HG02973 (cell line): ENCODE data around the gene AGTPBP1.

Source experiments
- ATAC-seq: cut with Tn5 transposase; IDR thresholded peaks from one replicate; pipeline ENCODE4 v1.9.1; 2021; ENCODE audit warnings: moderate library complexity; ENCODE audit not compliant: unreplicated experiment

The AGTPBP1 gene

DNA sequence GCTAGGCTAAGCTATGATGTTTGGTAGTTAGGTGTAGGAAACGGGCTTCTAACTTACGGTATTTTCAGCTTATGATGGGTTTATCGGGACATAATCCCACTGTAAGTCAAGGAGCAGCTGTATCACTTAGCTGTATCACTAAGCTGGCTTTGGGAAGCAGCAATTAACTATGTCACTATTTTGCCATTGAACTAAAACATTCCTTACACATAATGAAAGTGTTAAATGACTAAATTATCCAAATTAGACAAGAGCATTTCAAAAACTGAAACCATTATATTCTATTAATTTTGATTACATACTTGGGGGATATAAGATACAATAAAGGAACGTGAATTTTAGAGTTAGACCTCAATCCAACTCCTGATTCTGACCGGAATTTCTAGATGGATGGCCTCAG, 188.3 kb downstream of the AGTPBP1 start:
- no peak for ATAC-seq

DNA sequence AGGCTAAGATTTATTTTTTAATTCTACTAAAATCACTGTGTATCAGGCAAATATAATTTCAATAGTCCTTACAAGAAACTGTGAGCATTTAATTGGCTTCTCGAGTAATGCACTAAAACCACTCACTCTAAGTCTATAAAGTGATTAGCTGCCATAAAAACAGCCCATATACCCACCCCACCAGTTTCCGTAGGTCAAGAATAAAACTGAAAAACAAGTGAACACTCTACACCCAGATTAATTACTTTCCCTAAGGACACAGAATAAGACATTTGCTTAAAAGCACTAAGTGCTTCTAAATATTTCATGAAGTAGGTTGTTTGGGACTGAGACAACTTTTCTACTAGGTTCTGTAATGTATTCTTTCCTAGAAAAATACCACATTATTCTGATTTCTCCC, 194.2 kb downstream of the AGTPBP1 start:
- no peak for ATAC-seq

DNA sequence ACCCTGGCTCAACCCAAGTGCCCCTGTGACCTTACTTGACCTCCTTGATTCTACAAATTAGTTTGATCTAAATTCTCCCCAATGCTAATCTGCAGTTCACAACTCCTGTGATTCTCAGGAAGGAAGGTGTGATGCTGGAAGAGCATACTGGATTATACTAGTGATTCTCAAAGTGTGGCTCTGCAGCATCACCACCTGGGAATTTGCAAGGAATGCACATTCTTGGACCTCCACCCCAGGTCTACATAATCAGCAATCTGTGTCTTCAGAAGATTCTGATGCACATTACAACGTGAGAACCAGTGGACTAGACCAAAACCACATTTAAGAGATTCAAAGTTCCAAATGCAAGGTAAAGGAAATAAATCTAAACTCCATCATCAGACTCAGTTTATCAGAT, 198.6 kb downstream of the AGTPBP1 start:
- no peak for ATAC-seq

DNA sequence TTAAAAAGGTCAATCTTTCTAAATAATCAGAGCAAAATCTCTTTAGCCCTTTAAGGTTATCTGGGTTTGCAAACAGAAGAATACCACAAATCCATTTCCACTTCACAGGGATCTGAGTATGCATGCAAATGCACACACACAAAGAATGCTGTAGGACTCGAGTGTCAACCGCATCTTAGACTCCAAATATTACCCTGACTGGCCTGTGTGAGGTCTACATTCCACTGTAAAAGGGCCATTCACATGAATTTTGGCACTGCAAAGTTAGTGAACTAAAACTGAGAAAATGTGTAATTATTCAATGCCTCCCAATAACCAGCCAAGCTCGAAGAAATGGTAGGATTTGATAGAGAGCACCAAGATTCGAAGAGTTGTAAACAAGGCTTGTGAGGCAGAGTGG, 199.9 kb downstream of the AGTPBP1 start:
- ATAC-seq: no peak

DNA sequence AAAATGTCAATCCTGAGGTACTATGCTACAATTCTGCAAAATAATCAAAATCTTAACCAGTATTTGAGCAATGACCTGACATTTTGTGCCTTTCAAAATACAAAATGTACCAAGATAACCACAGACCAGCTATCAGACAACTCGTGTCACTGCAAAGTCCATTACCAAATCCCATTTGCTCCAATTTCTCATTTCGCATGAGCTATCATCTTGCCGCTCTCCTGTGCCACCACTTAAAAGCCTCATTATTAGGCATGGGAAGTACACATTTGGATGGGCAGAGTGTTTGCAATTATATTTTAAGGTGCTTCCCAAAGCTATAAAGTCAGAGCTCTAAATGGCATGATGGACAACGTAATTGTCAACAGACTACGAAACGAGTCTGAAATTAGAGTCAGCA, 205.2 kb downstream of the AGTPBP1 start:
- no peak for ATAC-seq

DNA sequence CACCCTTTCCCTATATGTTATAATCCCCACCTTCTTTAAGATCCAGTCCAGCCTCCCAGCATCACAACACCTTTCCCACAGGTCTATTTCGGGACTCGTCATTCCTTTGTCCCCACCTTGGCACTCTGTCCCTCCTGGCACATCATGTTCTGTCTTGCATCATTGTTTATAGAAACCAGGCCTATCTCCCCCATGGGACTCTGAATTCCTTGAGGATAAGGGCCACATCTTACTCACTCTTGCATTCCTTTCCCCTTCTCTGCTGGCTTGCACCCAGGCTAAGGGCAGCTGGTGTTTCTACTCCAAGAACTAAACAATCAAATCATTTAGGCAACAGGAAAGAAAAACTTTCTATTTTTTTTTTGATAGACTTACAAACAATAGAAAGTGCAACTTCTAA, 205.7 kb downstream of the AGTPBP1 start:
- no peak for ATAC-seq

DNA sequence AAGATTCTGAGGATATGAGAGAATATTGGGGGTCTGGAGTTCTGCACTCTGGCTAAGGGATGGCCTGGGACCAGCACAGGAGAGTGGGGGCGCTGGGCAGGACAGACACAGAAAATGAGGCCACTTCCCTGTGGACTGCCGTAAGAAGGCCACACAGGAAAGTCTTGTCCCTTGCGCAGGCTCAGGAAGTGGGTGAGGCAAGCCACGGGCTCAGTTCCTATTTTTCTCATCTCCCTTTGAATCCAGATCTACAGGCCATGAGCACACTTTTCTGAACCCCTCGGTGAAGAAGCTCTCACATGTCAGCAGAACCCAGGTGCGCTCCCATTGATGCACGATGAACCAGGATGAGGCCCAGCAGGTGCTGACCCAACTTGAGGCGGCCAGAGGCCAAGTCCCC, 207.4 kb downstream of the AGTPBP1 start:
- ATAC-seq: no peak

DNA sequence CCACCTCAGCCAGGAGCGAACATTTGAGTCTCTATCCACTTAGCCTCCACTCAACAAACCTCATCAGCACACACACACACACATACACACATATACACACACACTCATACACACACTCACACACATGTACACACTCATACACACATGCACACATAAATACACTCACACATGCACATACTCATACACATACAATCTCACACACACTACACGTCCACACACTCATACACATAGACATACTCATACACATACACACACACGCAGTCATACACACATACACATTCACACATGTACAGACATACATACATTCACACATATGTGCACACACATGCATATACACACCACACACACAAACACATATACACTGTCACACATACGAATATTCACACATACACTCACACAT, 208.2 kb downstream of the AGTPBP1 start:
- ATAC-seq: no peak

DNA sequence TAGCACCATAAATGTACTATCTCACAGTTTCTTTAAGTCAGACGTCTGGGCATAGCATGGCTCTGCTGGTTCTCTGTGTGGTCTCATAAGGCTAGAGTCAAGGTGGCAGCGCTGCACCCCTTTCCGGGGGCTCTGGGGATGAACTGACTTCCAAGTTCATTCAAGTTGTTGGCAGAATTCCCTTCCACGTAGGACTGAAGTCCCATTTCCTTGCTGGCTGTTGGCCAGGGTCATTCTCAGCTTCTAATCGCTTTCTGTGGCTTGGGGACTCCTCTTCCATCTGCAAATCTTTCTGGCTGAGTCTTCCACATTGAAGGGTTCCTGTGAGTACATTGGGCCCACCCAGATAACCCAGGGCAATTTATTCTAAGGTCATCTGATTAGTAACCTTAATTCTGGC, 211.0 kb downstream of the AGTPBP1 start:
- ATAC-seq: no peak

DNA sequence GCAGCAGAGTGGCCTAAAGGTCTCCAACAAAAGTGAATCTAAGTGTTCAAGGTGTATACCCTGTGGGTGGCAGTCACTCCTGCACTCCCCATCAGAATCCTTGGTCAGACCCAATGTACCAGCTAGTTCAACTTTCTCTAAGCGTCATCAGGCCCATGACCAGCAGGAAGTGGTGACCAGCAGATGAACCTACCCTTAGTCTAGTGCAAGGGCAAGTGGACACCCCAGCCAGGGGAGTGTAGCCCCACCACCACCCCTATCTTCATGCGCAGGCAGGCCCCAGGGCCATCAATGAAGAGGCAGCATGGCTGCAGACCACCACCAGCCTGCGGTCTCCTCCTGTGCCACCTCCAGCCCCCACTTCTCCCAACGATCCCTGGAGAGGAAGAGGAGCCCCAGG, 213.1 kb downstream of the AGTPBP1 start:
- ATAC-seq: no peak

DNA sequence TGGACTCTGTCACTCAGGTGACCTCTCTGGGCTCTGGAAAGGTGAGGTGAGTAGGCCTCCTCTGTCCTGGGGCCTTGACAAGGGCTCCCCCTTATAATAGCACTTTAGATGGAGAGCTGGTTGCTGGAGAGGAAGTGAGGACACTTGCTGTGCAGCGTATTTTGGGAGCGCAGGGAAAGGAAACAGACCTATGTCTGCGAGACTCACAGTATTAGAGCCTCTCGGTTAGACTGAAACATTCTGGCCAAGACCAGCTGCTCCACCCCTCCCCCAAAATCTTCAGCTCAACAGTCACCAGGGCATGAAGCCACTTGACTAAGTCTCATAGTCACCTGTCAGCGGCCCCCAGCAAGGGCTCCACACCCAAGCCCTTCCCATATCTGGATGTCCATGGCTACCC, 213.6 kb downstream of the AGTPBP1 start:
- no peak for ATAC-seq

DNA sequence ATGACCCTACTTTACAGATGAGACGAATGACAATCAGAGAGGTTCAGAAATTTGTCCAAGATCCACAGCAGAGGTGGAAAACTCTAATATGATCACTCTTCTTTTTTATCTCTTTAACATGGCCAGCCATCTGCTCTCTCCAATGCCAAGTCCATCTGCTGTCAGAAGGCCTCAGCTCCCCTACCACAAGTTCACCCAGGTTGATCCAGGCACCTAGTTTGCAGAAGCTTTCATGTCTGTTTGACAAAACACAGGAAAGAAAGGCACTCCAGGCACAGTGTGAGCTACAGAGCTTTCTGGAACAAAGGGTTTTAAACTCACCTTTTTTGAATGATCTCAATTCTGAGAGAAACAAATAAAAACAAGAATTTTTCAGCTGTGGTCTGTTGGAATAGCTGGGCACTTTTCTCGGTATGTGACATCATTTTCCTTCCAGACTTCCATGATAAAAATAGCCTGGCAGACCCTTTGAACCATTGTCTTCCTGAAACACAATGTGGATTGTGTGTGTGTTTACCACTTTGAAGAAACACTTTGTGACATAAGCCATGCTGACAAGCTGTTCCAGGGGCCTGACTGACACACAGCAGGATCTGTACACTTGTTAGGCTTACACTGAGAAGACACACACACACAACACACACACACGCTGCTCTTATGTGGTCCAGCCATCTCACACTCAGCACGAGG, 214.3 kb downstream of the AGTPBP1 start:
- no peak for ATAC-seq

DNA sequence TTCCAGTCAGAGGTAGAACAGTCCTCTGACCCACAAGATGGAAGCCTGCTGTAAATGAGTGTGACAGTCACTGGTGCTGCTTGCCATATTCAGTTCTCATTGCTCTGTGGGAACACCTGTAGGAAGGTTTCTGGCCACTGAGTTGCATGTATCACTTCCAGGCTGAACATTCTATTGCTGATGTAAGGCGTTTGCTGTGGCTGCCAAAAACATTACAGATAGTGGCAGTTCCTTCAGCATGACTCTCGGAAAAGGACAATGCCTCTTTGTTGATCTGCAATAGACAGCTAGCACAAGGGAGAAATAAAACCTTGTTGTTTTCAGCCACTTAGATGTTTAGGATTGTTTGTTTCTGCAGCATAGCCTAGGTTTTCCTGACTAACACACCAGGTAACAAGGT, 217.2 kb downstream of the AGTPBP1 start:
- ATAC-seq: no peak

DNA sequence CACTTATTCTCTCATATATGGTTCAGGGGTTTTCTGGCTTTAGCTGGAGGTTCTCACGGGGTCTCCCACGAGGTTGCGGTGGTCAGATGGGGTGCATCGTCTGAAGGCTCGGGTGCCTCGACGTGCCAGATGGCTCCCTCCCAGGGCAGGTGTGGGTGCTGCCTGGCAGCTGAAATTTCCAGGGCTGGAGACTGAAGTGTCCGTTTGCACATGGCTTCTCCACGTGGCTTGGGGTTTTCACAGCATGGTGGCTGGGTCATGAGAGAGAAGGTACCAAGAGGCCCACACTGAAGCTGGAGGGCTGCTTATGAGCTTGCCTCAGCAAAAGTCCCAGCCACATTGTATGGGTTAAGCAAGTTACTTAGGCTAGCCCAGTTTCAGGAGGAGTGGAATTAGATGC, 218.6 kb downstream of the AGTPBP1 start:
- ATAC-seq: no peak

DNA sequence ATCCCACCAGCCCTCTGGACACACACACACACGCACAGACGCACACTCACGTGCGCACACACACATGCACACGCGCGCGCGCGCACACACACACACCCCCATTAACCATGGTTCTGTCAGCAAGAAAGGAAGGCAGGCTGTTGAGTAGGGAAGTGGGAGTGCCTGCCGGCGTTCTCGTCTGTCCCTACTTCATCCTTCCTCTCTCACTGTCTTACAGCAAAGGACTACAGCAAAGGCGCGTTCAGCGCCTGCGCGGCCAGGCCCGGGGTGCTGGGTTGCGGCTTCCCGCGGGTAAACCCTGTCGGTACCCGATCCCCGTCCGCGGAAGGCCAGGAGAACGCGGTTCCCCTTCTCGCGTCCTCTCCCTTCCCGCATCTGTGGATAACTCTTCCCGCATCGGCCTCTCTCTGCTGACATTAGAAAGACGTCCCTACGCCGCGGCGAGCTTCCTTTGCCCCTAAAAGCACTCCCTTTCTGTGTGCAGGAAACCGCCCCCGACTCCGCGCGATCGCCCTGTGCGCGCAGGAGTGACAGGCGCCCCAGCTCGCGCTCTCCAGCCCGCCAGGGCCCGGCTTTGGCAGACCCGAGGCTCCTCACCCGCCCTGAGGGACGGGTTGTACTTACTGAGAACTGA, 219.2 kb downstream of the AGTPBP1 start:
- no peak for ATAC-seq

DNA sequence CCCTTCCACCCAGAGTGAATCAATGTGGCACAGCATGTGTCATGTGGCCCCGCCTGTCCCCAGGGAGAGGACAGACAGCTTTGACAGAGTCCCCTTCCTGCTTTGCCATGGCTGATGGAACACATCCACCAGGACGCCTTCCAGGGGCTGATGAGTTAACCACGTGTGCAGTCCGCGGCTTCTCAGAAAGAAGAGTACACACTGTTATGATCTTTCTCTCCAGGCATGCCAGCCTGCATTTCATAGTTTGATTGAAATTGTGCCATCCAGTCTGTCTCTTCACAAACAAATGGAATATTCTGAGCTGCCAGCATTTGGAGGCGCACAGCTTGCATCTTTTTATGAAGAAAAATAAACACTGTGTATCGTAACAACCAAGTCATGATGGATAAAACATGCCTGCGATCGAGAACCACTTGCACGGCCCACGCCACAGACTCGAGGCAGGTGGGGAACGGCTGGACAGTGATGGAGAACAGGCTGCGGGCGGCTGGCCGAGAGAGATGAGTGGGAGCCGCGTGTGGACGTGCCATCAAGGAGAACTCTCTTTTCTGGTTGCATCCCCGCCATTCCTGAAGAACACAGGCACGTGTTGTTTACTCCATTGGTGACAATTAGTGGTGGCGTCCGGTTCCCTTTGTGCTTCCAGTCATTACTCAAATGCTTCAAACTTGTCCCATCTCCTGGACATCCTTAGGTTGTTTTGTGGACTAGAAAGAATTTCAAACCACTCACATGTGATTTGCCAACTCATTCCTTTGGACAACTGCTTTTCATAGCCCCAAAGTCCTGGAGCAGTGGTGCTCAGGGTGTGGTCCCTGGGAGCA, 220.2 kb downstream of the AGTPBP1 start:
- ATAC-seq: no peak

DNA sequence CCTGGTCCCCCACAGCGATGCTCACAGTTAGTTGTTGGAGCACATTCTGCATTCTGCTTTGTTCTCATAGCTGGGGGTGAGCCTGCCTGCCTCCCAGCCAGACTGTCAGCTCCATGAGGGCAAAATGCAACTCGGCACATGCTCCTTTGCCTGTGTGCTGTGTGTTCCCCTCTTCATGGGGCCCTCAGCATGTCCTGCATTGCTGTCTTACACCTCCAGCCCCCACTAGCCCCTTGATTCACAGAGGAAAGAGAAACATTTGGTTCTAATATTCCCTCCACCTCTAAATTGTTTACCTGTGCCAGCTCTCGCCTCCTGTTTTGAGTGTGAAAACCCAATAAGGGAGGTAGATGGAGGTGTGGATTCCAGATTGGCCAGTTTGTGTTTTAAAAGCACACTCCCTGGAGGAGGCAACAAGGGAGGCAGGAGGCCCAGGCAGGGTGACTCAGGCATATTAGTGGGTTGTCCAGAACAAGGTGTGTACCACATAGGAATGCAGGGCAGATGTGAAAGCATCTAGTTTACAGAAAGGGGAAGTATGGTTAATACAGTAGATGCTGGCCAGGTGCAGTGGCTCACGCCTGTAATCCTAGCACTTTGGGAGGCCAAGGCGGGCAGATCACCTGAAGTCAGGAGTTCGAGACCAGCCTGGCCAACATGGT, 224.6 kb downstream of the AGTPBP1 start:
- ATAC-seq: no peak

DNA sequence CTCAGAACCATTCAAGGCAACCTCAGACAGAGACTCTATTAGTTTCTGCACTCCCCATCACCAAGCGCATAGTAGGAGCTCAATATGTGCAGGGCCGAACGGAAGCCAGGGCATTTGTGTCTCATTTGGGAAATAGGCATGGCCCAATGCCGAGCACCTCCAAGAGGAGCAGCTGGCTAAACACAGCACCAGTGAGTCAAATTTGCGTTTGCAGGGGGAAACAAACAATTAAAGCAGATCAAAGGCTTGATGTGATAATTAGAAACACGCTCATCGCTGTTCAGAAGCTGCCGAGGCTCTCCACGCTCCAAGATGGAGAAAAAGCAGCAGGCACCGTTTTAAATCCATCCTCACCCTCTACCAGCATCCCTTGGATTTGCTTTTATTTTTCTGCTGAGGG, 225.3 kb downstream of the AGTPBP1 start:
- no peak for ATAC-seq

DNA sequence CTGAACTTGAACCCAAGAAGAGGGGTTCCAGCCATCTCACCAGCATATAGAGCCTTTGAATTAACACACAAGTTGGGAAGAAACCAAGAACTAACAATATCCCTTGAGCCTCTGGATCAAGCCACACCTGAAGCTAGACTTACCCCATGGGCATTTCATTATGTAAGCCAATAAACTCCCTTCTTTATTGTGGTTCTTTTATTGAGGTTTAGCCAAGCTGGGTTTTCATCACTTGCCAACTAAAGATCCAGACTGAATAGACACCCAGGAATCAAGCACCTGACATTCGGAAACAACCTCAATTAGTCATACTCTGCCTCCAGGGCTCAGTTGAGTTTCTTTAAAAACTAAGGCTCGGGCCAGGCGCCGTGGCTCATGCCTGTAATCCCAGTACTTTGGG, 226.7 kb downstream of the AGTPBP1 start:
- no peak for ATAC-seq

DNA sequence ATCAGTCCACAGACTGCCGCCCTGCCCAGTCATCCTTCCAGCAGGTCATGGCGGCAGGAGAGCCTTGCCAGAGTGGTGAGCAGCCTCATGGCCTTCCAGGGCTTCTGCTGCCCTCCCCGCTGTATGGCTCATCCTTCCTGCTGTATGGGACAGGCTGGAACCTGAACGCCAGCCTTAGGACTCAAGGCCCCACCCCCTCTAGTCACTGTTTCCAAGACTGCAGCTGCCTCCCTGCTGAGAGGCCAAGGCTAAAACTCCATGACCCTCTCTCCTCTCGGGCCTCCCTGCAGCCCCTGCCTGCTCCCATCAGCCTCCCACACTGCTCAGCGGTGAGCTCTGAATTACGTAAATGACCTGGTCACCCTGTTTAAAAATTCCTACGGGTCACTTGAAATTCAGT, 227.5 kb downstream of the AGTPBP1 start:
- no peak for ATAC-seq

DNA sequence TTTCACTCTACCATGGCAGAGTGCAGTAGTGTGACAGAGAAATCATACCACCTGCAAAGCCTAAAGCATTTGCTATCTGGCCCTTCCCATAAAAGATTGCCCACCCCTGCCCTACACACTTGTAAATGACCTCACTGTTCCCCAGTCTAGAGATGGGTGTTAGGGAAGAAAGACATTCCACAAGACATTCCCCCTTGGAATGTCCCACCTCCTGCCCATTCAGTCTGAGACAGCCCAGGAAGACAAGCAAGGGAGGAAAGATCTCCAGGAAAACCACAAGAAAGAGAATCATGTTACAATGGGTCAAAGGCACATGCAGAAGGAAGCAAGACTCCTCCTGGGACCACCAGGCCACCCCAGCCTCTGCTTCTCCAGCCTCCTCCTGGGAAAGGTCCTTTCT, 230.0 kb downstream of the AGTPBP1 start:
- ATAC-seq: no peak
